ENCODE results near the gene AAK1. TPM values are rescaled to one million over a fixed set of nuclear protein-coding genes. Genes with fewer than 3 reads are reported as not detected.

AAK1 gene
- total RNA-seq, 2 donors from 2014 or later = 55.2 to 77.9 TPM

- H3K9me3 ChIP-seq = peaks cover 5% of the 10 kb centered on the region
- no peak overlapping the region for H3K4me3 ChIP-seq
- ATAC-seq (ENCODE audit: insufficient number of reproducible peaks, low FRiP score, low read depth) = no peak
- no peaks in the 10 kb centered on the region for H3K4me1 ChIP-seq (ENCODE audit: control insufficient read depth in 1 of 2, low read depth in 2 of 2)
- no peaks in the 10 kb centered on the region for H3K27me3 ChIP-seq (replicated peaks; ENCODE audit: insufficient read depth)
- TF ChIP-seq CTCF (IDR thresholded peaks at IDR 0.05) = no peak
- peaks cover 29% of the 10 kb centered on the region for H3K36me3 ChIP-seq
- H3K27ac ChIP-seq = no peak overlapping the region
- no peak for DNase-seq (ENCODE audit: low spot score)
Observed at GRCh38 chr2:69529480-69529879, 114.1 kb downstream of the AAK1 start.

GRCh38 chr2:69525261-69525660 is 118.3 kb downstream of the AAK1 start:
- H3K4me1 ChIP-seq (ENCODE audit: control insufficient read depth in 1 of 2, low read depth in 2 of 2) = no peaks in the 10 kb centered on the region

GRCh38 chr2:69524799-69525198 is 118.7 kb downstream of the AAK1 start:
- peaks cover 37% of the 10 kb centered on the region for H3K36me3 ChIP-seq
- TF ChIP-seq CTCF (IDR thresholded peaks at IDR 0.05) = no peak
- no peak for DNase-seq (ENCODE audit: low spot score)

More at GRCh38 chr2:69525261-69525660, 118.3 kb downstream of the AAK1 start:
- DNase-seq (ENCODE audit: low spot score) = no peak
- no peaks in the 10 kb centered on the region for H3K9me3 ChIP-seq
- peaks cover 35% of the 10 kb centered on the region for H3K36me3 ChIP-seq
- H3K27ac ChIP-seq = no peak overlapping the region
- ATAC-seq (ENCODE audit: insufficient number of reproducible peaks, low FRiP score, low read depth) = no peak
- TF ChIP-seq CTCF (IDR thresholded peaks at IDR 0.05) = no peak
- H3K27me3 ChIP-seq (replicated peaks; ENCODE audit: insufficient read depth) = no peaks in the 10 kb centered on the region
- no peak overlapping the region for H3K4me3 ChIP-seq

GRCh38 chr2:69521747-69522146 is 121.8 kb downstream of the AAK1 start:
- H3K27ac ChIP-seq = no peak overlapping the region
- H3K27me3 ChIP-seq (replicated peaks; ENCODE audit: insufficient read depth) = no peaks in the 10 kb centered on the region
- no peaks in the 10 kb centered on the region for H3K9me3 ChIP-seq
- ATAC-seq (ENCODE audit: insufficient number of reproducible peaks, low FRiP score, low read depth) (no peak), DNase-seq (ENCODE audit: low spot score) (no peak)
- TF ChIP-seq CTCF (IDR thresholded peaks at IDR 0.05) = no peak
- H3K36me3 ChIP-seq = peaks cover 39% of the 10 kb centered on the region
- no peak overlapping the region for H3K4me3 ChIP-seq
- H3K4me1 ChIP-seq (ENCODE audit: control insufficient read depth in 1 of 2, low read depth in 2 of 2) = no peaks in the 10 kb centered on the region

More at GRCh38 chr2:69524799-69525198, 118.7 kb downstream of the AAK1 start:
- H3K9me3 ChIP-seq = no peaks in the 10 kb centered on the region
- no peak overlapping the region for H3K27ac ChIP-seq
- no peaks in the 10 kb centered on the region for H3K4me1 ChIP-seq (ENCODE audit: control insufficient read depth in 1 of 2, low read depth in 2 of 2)
- no peak for ATAC-seq (ENCODE audit: insufficient number of reproducible peaks, low FRiP score, low read depth)
- H3K4me3 ChIP-seq = no peak overlapping the region
- no peaks in the 10 kb centered on the region for H3K27me3 ChIP-seq (replicated peaks; ENCODE audit: insufficient read depth)

- no peak for ATAC-seq (ENCODE audit: insufficient number of reproducible peaks, low FRiP score, low read depth)
- no peaks in the 10 kb centered on the region for H3K9me3 ChIP-seq
- H3K36me3 ChIP-seq = peaks cover 33% of the 10 kb centered on the region
- no peaks in the 10 kb centered on the region for H3K27me3 ChIP-seq (replicated peaks; ENCODE audit: insufficient read depth)
- no peak overlapping the region for H3K4me3 ChIP-seq
- H3K27ac ChIP-seq = no peak overlapping the region
- no peak for TF ChIP-seq CTCF (IDR thresholded peaks at IDR 0.05)
- no peak for DNase-seq (ENCODE audit: low spot score)
- H3K4me1 ChIP-seq (ENCODE audit: control insufficient read depth in 1 of 2, low read depth in 2 of 2) = peaks cover 0 to 12% of the 10 kb centered on the region in 2 donors
Observed at GRCh38 chr2:69518841-69519240, 124.7 kb downstream of the AAK1 start.

Data from thoracic aorta (tissue), 2 donors.